IPS-20b (cell line): Measurements from ENCODE around the gene ZBTB47.

Experiments used
- H3K27ac ChIP-seq: one replicate; pipeline ENCODE4 v1.5.1; 2013; ENCODE audit warnings: low read length
- H3K27me3 ChIP-seq: 2 replicates; pipeline ENCODE4 v1.6.1; 2013; ENCODE audit warnings: mild to moderate bottlenecking, low read length, inconsistent platforms; ENCODE audit not compliant: insufficient read depth
- H3K36me3 ChIP-seq: 2 replicates; pipeline ENCODE4 v1.6.1; 2013; ENCODE audit warnings: low read depth, mild to moderate bottlenecking, inconsistent platforms, low read length, moderate library complexity; ENCODE audit not compliant: insufficient read depth
- H3K4me1 ChIP-seq: 2 replicates; pipeline ENCODE4 v1.6.1; 2013; ENCODE audit warnings: mild to moderate bottlenecking, control low read depth, inconsistent platforms, low read length, moderate library complexity; ENCODE audit not compliant: insufficient read depth
- H3K4me3 ChIP-seq: 2 replicates; pipeline ENCODE4 v1.5.1; 2013; ENCODE audit warnings: mild to moderate bottlenecking, low read length, inconsistent platforms
- H3K9ac ChIP-seq: 2 replicates; pipeline ENCODE4 v1.6.1; 2013; ENCODE audit warnings: low read depth, mild to moderate bottlenecking, inconsistent platforms, low read length, moderate library complexity
- H3K9me3 ChIP-seq: 2 replicates; pipeline ENCODE4 v1.6.1; 2013; ENCODE audit warnings: mild to moderate bottlenecking, low read depth, low read length, inconsistent platforms; ENCODE audit not compliant: insufficient read depth

Gene ZBTB47

GRCh38 chr3:42653560-42654330, at the start of gene ZBTB47:
Gene ZBTB47, plus strand, starts transcription at chr3:42653697. Its CDS starts 4,659 bp downstream, at chr3:42658356.
- H3K36me3 ChIP-seq = peaks cover 12% of the 10 kb centered on the region; the same call in 1 of the 2 replicates
- H3K9ac ChIP-seq = peak within 1 kb of the TSS; percentile 66
- no peaks in the 10 kb centered on the region for H3K27me3 ChIP-seq
- peak within 1 kb of the TSS; percentile 70 for H3K4me3 ChIP-seq
- no peaks in the 10 kb centered on the region for H3K9me3 ChIP-seq
- H3K4me1 ChIP-seq = peaks cover 25% of the 10 kb centered on the region
- H3K27ac ChIP-seq = no peak within 1 kb of the TSS

- H3K9ac ChIP-seq = no peak overlapping the region
Measured at GRCh38 chr3:42605546-42606173, 47.8 kb upstream of the ZBTB47 start.

GRCh38 chr3:42608581-42608980, 44.9 kb upstream of the ZBTB47 start:
- peaks cover 55% of the 10 kb centered on the region; the same call in 1 of the 2 replicates for H3K36me3 ChIP-seq
- H3K4me3 ChIP-seq = no peak overlapping the region
- no peaks in the 10 kb centered on the region for H3K27me3 ChIP-seq
- H3K9ac ChIP-seq = no peak overlapping the region
- no peak overlapping the region for H3K27ac ChIP-seq
- H3K9me3 ChIP-seq = no peaks in the 10 kb centered on the region
- peaks cover 4% of the 10 kb centered on the region; the same call in 1 of the 2 replicates for H3K4me1 ChIP-seq

More at GRCh38 chr3:42605546-42606173, 47.8 kb upstream of the ZBTB47 start:
- Histone ChIP-seq H3K27ac (no peak overlapping the region), H3K27me3 (no peaks in the 10 kb centered on the region), H3K9me3 (no peaks in the 10 kb centered on the region), H3K36me3 (peaks cover 56% of the 10 kb centered on the region; the same call in 1 of the 2 replicates), H3K4me1 (peaks cover 8% of the 10 kb centered on the region; the same call in 1 of the 2 replicates), H3K4me3 (no peak overlapping the region)

GRCh38 chr3:42610976-42611375, 42.5 kb upstream of the ZBTB47 start:
- H3K36me3 ChIP-seq = peaks cover 39% of the 10 kb centered on the region; the same call in 1 of the 2 replicates
- H3K4me1 ChIP-seq = no peaks in the 10 kb centered on the region
- no peak overlapping the region for H3K9ac ChIP-seq
- H3K4me3 ChIP-seq = no peak overlapping the region
- no peak overlapping the region for H3K27ac ChIP-seq
- no peaks in the 10 kb centered on the region for H3K9me3 ChIP-seq
- no peaks in the 10 kb centered on the region for H3K27me3 ChIP-seq

- H3K9ac ChIP-seq = no peak overlapping the region
Measured at GRCh38 chr3:42612217-42612616, 41.3 kb upstream of the ZBTB47 start.

GRCh38 chr3:42612928-42613327, 40.6 kb upstream of the ZBTB47 start:
- no peak overlapping the region for H3K9ac ChIP-seq
- H3K9me3 ChIP-seq = no peaks in the 10 kb centered on the region
- H3K4me1 ChIP-seq = no peaks in the 10 kb centered on the region
- peaks cover 35% of the 10 kb centered on the region for H3K36me3 ChIP-seq
- H3K27ac ChIP-seq = no peak overlapping the region
- no peak overlapping the region for H3K4me3 ChIP-seq
- no peaks in the 10 kb centered on the region for H3K27me3 ChIP-seq

More at GRCh38 chr3:42612217-42612616, 41.3 kb upstream of the ZBTB47 start:
- H3K4me3 ChIP-seq = no peak overlapping the region
- peaks cover 35% of the 10 kb centered on the region; the same call in 1 of the 2 replicates for H3K36me3 ChIP-seq
- H3K4me1 ChIP-seq = no peaks in the 10 kb centered on the region
- H3K27ac ChIP-seq = no peak overlapping the region
- no peaks in the 10 kb centered on the region for H3K9me3 ChIP-seq
- H3K27me3 ChIP-seq = no peaks in the 10 kb centered on the region

- no peak overlapping the region for H3K27ac ChIP-seq
- no peaks in the 10 kb centered on the region for H3K9me3 ChIP-seq
- H3K36me3 ChIP-seq = peaks cover 32% of the 10 kb centered on the region
- no peaks in the 10 kb centered on the region for H3K27me3 ChIP-seq
- no peak overlapping the region for H3K9ac ChIP-seq
- H3K4me3 ChIP-seq = no peak overlapping the region
- no peaks in the 10 kb centered on the region for H3K4me1 ChIP-seq
Measured at GRCh38 chr3:42613462-42613861, 40.0 kb upstream of the ZBTB47 start.

- Histone ChIP-seq H3K4me1 (peaks cover 29% of the 10 kb centered on the region), H3K9ac (peak overlapping the region; percentile 48; the same call in 1 of the 2 replicates), H3K27me3 (no peaks in the 10 kb centered on the region), H3K9me3 (no peaks in the 10 kb centered on the region), H3K36me3 (peaks cover 91% of the 10 kb centered on the region), H3K27ac (no peak overlapping the region), H3K4me3 (peak overlapping the region; percentile 33)
Measured at GRCh38 chr3:42631620-42632019, 21.9 kb upstream of the ZBTB47 start.

- no peak overlapping the region for H3K4me3 ChIP-seq
- no peak overlapping the region for H3K9ac ChIP-seq
- peaks cover 95% of the 10 kb centered on the region for H3K36me3 ChIP-seq
Measured at GRCh38 chr3:42632146-42632545, 21.4 kb upstream of the ZBTB47 start.

GRCh38 chr3:42633544-42633943, 20.0 kb upstream of the ZBTB47 start:
- Histone ChIP-seq H3K9me3 (no peaks in the 10 kb centered on the region), H3K27me3 (no peaks in the 10 kb centered on the region), H3K4me3 (no peak overlapping the region), H3K4me1 (peaks cover 29% of the 10 kb centered on the region), H3K27ac (no peak overlapping the region), H3K9ac (no peak overlapping the region), H3K36me3 (peaks cover 96% of the 10 kb centered on the region)

More at GRCh38 chr3:42632146-42632545, 21.4 kb upstream of the ZBTB47 start:
- Histone ChIP-seq H3K27ac (no peak overlapping the region), H3K4me1 (peaks cover 29% of the 10 kb centered on the region), H3K9me3 (no peaks in the 10 kb centered on the region), H3K27me3 (no peaks in the 10 kb centered on the region)

GRCh38 chr3:42635111-42635510, 18.4 kb upstream of the ZBTB47 start:
- H3K9me3 ChIP-seq = no peaks in the 10 kb centered on the region
- no peak overlapping the region for H3K9ac ChIP-seq
- H3K27me3 ChIP-seq = no peaks in the 10 kb centered on the region
- H3K4me3 ChIP-seq = no peak overlapping the region
- no peak overlapping the region for H3K27ac ChIP-seq
- peaks cover 19% of the 10 kb centered on the region for H3K4me1 ChIP-seq
- H3K36me3 ChIP-seq = peaks cover 98% of the 10 kb centered on the region

- Histone ChIP-seq H3K4me1 (peaks cover 4% of the 10 kb centered on the region; the same call in 1 of the 2 replicates), H3K27ac (no peak overlapping the region), H3K9me3 (no peaks in the 10 kb centered on the region), H3K9ac (no peak overlapping the region), H3K27me3 (no peaks in the 10 kb centered on the region), H3K4me3 (no peak overlapping the region), H3K36me3 (peaks cover 98% of the 10 kb centered on the region)
Measured at GRCh38 chr3:42637001-42637400, 16.5 kb upstream of the ZBTB47 start.
